Suprapubic skin (tissue), 4 donors: Measurements from ENCODE around the gene CSMD2. TPM values are rescaled to one million over a fixed set of nuclear protein-coding genes. Genes with fewer than 3 reads are reported as not detected.
A peak's percentile ranks its signal among the peaks of the same experiment; 100 is the strongest.

Experiments
- DNase-seq, 2 donors: peaks; one replicate each; pipeline ENCODE4 v3.0.0-alpha.2; 2019; ENCODE audit warnings: low spot score in 2 of 2
- H3K27ac ChIP-seq: fragments of 200-600 bp; sonication (generic); one replicate; pipeline ENCODE4 v1.5.1; 2019
- H3K27me3 ChIP-seq: fragments of 200-600 bp; sonication (generic); one replicate; pipeline ENCODE4 v1.5.1; 2019
- H3K36me3 ChIP-seq: fragments of 200-600 bp; sonication (generic); one replicate; pipeline ENCODE4 v1.5.1; 2019
- H3K4me1 ChIP-seq: fragments of 200-600 bp; sonication (generic); one replicate; pipeline ENCODE4 v1.5.1; 2019
- H3K4me3 ChIP-seq: fragments of 200-600 bp; sonication (generic); one replicate; pipeline ENCODE4 v1.5.1; 2019; ENCODE audit warnings: mild to moderate bottlenecking
- H3K9me3 ChIP-seq: fragments of 200-600 bp; sonication (generic); one replicate; pipeline ENCODE4 v1.5.1; 2019
- EP300 ChIP-seq: sonication (generic); formaldehyde crosslinking; IDR thresholded peaks from one replicate; pipeline ENCODE4 v1.6.1; 2017; ENCODE audit warnings: antibody characterized with exemption
- POLR2A ChIP-seq, 2 donors: fragments of 450-650 bp; IDR thresholded peaks; one replicate each; pipeline ENCODE4 v1.6.1; 2017; ENCODE audit warnings: antibody characterized with exemption in 2 of 2, mild to moderate bottlenecking in 2 of 2, moderate library complexity in 2 of 2
- POLR2AphosphoS5 ChIP-seq, 3 donors: sonication (generic); formaldehyde crosslinking; IDR thresholded peaks; one replicate each; pipeline ENCODE4 v1.6.1; 2017; ENCODE audit warnings: antibody characterized with exemption in 3 of 3
- WGBS: methylation state at CpG from one replicate; pipeline ENCODE4 v1.1.5; 2018; 5-methylcytosine and 5-hydroxymethylcytosine counted together
- total RNA-seq, 4 donors: library from RNA; depleted of rRNA; stranded (reverse); fragments of >200 nt; gene quantifications; one replicate each; pipeline ENCODE4 v1.1.0, GENCODE V29; 2016
- TF ChIP-seq, protein P1 (sequence below), 2 donors: fragments of 200-600 bp in 1 of 2; fragments of 450-650 bp in 1 of 2; sonication (generic) in 1 of 2; IDR thresholded peaks; one replicate each; pipeline ENCODE4 v1.5.1; 2016 to 2019; ENCODE audit warnings: antibody characterized with exemption in 2 of 2, mild to moderate bottlenecking in 1 of 2, moderate library complexity in 1 of 2

Gene CSMD2
- total RNA-seq, 4 donors from 2014 or later: 0.08 to 0.55 (median 0.13) TPM

- H3K27me3 ChIP-seq: no peaks in the 10 kb centered on the region
- TF ChIP-seq, protein P1, sequence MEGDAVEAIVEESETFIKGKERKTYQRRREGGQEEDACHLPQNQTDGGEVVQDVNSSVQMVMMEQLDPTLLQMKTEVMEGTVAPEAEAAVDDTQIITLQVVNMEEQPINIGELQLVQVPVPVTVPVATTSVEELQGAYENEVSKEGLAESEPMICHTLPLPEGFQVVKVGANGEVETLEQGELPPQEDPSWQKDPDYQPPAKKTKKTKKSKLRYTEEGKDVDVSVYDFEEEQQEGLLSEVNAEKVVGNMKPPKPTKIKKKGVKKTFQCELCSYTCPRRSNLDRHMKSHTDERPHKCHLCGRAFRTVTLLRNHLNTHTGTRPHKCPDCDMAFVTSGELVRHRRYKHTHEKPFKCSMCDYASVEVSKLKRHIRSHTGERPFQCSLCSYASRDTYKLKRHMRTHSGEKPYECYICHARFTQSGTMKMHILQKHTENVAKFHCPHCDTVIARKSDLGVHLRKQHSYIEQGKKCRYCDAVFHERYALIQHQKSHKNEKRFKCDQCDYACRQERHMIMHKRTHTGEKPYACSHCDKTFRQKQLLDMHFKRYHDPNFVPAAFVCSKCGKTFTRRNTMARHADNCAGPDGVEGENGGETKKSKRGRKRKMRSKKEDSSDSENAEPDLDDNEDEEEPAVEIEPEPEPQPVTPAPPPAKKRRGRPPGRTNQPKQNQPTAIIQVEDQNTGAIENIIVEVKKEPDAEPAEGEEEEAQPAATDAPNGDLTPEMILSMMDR (IDR thresholded peaks at IDR 0.05): no peak
- no peak for TF ChIP-seq POLR2AphosphoS5 (IDR thresholded peaks at IDR 0.05)
- no peak for TF ChIP-seq EP300
- no peak for TF ChIP-seq POLR2A (IDR thresholded peaks at IDR 0.05)
- H3K36me3 ChIP-seq: no peaks in the 10 kb centered on the region
- H3K9me3 ChIP-seq: no peaks in the 10 kb centered on the region
- 77% methylated on average over 4 of the region's 4 CpGs for WGBS
- H3K27ac ChIP-seq: no peak overlapping the region
- H3K4me3 ChIP-seq: no peak overlapping the region
- no peak for DNase-seq
- H3K4me1 ChIP-seq: peaks cover 4% of the 10 kb centered on the region
Observed at GRCh38 chr1:33764149-33764548, 400.9 kb downstream of the CSMD2 start.

GRCh38 chr1:33763406-33763805 lies 401.6 kb downstream of the CSMD2 start:
- TF ChIP-seq POLR2AphosphoS5 (IDR thresholded peaks at IDR 0.05) (no peak), EP300 (no peak), POLR2A (IDR thresholded peaks at IDR 0.05) (no peak)
- TF ChIP-seq, protein P1 (IDR thresholded peaks at IDR 0.05): no peak
- Histone ChIP-seq H3K9me3 (no peaks in the 10 kb centered on the region), H3K4me3 (no peak overlapping the region), H3K27ac (no peak overlapping the region), H3K27me3 (no peaks in the 10 kb centered on the region), H3K4me1 (peaks cover 4% of the 10 kb centered on the region), H3K36me3 (no peaks in the 10 kb centered on the region)
- no peak for DNase-seq
- 71% methylated on average over 3 of the region's 3 CpGs for WGBS

DNA sequence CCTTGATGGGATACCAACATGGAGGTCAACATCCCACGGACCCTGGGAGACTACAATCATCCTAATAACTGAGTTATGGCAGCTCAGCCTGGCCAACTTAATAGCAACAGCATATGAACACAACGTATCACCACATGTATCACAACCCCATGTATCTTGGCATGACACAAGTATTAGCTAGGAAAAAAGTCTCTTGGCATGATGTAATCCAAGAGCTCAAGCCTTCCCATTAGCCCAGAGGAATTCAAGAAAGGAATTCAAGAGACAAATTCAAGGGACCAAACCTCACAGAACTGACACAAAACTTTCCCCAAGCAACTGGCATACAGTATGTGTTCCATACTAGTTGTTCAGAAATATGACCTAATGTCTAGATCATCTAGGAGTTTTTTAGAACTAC lies 402.1 kb downstream of the CSMD2 start:
- Histone ChIP-seq H3K27ac (no peak overlapping the region), H3K36me3 (no peaks in the 10 kb centered on the region), H3K27me3 (no peaks in the 10 kb centered on the region), H3K4me3 (no peak overlapping the region), H3K9me3 (no peaks in the 10 kb centered on the region), H3K4me1 (peaks cover 4% of the 10 kb centered on the region)
- TF ChIP-seq EP300 (no peak), POLR2A (IDR thresholded peaks at IDR 0.05) (no peak), POLR2AphosphoS5 (IDR thresholded peaks at IDR 0.05) (no peak)
- TF ChIP-seq, protein P1 (IDR thresholded peaks at IDR 0.05): no peak
- 55% methylated on average over 2 of the region's 2 CpGs for WGBS
- no peak for DNase-seq

DNA sequence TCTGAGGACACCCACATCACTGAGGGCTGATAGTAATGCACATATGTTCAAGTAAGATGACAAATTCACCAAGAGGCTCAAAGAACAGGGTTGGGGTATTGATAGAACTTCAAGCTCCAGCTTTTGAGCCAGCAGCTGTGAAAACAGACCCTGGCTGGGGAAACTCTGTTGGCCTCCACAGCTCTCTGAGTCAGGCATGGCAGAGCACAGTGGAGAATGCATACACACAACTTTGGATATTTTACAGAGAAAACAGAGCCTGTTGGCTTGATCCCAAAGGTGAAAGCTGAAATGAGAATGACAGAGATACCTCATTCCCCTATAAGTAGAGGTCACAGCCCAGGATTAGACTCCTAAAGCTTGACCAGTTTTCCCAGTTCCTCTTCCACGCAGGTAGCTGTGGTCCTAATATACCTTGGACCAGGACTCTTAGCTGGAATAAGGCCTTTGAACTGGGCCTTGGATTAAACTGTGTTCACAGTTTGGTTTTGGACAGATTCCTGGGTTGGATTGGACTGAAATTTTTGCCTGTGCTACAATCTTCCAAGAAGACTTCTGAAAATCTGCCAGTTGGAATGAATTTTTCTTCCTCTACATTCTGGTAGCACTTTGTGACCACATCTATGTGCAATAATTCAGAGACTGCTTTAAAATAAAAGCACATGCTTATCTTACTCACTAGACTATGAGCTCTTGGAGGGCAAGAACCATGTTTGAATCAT lies 402.8 kb downstream of the CSMD2 start:
- H3K4me3 ChIP-seq: no peak overlapping the region
- H3K36me3 ChIP-seq: no peaks in the 10 kb centered on the region
- H3K4me1 ChIP-seq: peaks cover 4% of the 10 kb centered on the region
- peak overlapping the region; percentile 18 for H3K27ac ChIP-seq
- DNase-seq: no peak
- no peaks in the 10 kb centered on the region for H3K27me3 ChIP-seq
- 50% methylated on average over 1 of the region's 1 CpG for WGBS
- H3K9me3 ChIP-seq: no peaks in the 10 kb centered on the region
- TF ChIP-seq POLR2A (IDR thresholded peaks at IDR 0.05): no peak
- TF ChIP-seq, protein P1 (IDR thresholded peaks at IDR 0.05): no peak

DNA sequence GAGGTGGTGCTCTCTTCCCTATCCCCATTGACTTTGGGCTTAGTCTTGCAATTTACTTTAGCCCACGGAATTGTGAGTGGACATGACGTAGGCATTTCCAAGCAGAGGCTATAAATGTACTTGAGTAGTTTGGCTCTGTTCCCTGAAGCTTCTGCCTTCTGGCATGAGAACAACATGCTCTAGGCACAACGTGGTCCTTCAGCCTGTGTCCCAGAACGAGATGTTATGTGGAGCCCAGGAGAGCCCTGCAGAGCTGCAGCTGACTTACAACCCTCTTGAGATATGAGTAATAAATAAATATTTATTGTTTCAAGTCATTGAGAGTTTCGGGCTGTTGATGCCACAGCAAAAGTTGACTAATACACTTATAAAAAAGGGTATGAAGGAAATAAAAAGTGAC lies 406.3 kb downstream of the CSMD2 start:
- 31% methylated on average over 5 of the region's 5 CpGs for WGBS
- TF ChIP-seq POLR2AphosphoS5 (IDR thresholded peaks at IDR 0.05) (no peak), EP300 (no peak), POLR2A (IDR thresholded peaks at IDR 0.05) (no peak)
- TF ChIP-seq, protein P1 (IDR thresholded peaks at IDR 0.05): no peak
- DNase-seq: no peak

More for the DNA sequence above, 406.3 kb downstream of the CSMD2 start:
- no peaks in the 10 kb centered on the region for H3K9me3 ChIP-seq
- no peak overlapping the region for H3K27ac ChIP-seq
- no peak overlapping the region for H3K4me3 ChIP-seq
- H3K36me3 ChIP-seq: no peaks in the 10 kb centered on the region
- H3K4me1 ChIP-seq: peaks cover 4% of the 10 kb centered on the region
- no peaks in the 10 kb centered on the region for H3K27me3 ChIP-seq
